ENCODE data around the gene FAM117A. TPM values are rescaled to one million over a fixed set of nuclear protein-coding genes. Genes with fewer than 3 reads are reported as not detected.
A peak's percentile ranks its signal among the peaks of the same experiment; 100 is the strongest.

Gene FAM117A
- total RNA-seq, 1 donor from 2014 or later, result 3.3 TPM

DNA sequence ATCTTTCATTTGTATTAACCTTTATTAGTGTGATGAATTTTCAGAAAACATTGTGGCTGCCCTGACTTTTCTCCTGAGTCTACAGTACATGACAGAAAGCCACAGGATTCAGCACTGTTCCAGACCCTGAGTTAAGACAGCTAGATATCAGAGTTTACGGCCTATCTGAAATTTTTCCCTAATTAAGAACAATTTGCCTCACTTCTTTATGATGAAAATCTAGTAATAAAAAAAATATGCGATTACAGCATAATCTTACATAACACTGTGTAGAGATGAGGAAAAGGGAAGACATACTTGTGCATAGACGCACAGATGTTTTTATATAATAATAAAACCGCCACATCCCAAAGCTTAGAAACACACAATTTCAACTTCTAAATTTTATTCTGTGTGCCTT is 93.3 kb downstream of the FAM117A start:
- Mint-ChIP-seq H3K27me3 (ENCODE audit: low read depth) (no peaks in the 10 kb centered on the region), H3K9me3 (ENCODE audit: low read depth) (no peaks in the 10 kb centered on the region), H3K36me3 (ENCODE audit: low read depth) (peaks cover 7% of the 10 kb centered on the region), H3K27ac (ENCODE audit: unreplicated experiment) (peak overlapping the region; percentile 45), H3K4me1 (ENCODE audit: low read depth) (peaks cover 39% of the 10 kb centered on the region), H3K4me3 (ENCODE audit: unreplicated experiment) (no peak overlapping the region)
- no peak for DNase-seq (ENCODE audit: low spot score)
- TF ChIP-seq, protein P1, sequence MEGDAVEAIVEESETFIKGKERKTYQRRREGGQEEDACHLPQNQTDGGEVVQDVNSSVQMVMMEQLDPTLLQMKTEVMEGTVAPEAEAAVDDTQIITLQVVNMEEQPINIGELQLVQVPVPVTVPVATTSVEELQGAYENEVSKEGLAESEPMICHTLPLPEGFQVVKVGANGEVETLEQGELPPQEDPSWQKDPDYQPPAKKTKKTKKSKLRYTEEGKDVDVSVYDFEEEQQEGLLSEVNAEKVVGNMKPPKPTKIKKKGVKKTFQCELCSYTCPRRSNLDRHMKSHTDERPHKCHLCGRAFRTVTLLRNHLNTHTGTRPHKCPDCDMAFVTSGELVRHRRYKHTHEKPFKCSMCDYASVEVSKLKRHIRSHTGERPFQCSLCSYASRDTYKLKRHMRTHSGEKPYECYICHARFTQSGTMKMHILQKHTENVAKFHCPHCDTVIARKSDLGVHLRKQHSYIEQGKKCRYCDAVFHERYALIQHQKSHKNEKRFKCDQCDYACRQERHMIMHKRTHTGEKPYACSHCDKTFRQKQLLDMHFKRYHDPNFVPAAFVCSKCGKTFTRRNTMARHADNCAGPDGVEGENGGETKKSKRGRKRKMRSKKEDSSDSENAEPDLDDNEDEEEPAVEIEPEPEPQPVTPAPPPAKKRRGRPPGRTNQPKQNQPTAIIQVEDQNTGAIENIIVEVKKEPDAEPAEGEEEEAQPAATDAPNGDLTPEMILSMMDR (IDR thresholded peaks at IDR 0.05), result no peak

DNA sequence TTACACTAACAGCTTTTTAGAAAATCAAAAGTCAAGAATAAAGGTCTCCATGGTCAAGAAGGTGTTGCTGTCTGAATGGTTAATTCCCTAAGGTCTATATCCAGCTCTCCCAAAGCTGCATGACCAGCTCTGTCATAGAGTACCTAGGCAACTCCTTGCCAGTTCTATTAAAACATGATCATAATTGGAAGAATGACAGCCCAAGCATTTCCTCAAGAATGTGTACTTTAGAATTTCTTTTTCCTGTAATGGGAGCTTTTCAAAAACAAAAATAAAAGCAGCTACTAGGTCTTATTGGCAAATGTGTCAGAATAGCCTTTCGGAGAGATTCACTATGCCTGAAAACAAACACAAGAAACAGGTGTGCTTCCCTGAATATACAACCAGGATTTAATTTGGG is 93.9 kb downstream of the FAM117A start:
- peak overlapping the region; percentile 33 for H3K27ac Mint-ChIP-seq (ENCODE audit: unreplicated experiment)
- peaks cover 32% of the 10 kb centered on the region for H3K4me1 Mint-ChIP-seq (ENCODE audit: low read depth)
- DNase-seq (ENCODE audit: low spot score), result no peak
- no peaks in the 10 kb centered on the region for H3K27me3 Mint-ChIP-seq (ENCODE audit: low read depth)
- TF ChIP-seq, protein P1 (IDR thresholded peaks at IDR 0.05), result no peak
- peaks cover 4% of the 10 kb centered on the region for H3K36me3 Mint-ChIP-seq (ENCODE audit: low read depth)
- H3K9me3 Mint-ChIP-seq (ENCODE audit: low read depth), result no peaks in the 10 kb centered on the region
- H3K4me3 Mint-ChIP-seq (ENCODE audit: unreplicated experiment), result no peak overlapping the region

DNA sequence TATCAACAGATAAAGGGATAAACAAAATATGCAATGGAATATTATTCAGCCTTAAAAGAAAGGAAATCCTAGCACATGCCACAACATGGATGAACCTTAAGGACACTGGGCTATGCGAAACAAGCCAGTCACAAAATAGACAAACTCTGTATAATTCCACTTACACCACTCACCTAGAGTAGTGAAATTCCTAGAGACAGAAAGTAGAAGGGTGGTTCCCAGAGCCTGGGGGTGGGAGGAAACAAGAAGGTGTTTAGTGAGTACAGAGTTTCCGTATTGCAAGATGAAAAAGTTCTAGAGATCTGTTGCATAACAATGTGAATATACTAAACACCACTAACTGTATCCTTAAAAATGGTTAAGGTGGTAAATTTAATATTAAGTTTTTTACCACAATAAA is 96.1 kb downstream of the FAM117A start:
- Mint-ChIP-seq H3K36me3 (ENCODE audit: low read depth) (peaks cover 3% of the 10 kb centered on the region), H3K27me3 (ENCODE audit: low read depth) (no peaks in the 10 kb centered on the region), H3K4me1 (ENCODE audit: low read depth) (peaks cover 22% of the 10 kb centered on the region), H3K4me3 (ENCODE audit: unreplicated experiment) (no peak overlapping the region), H3K9me3 (ENCODE audit: low read depth) (no peaks in the 10 kb centered on the region), H3K27ac (ENCODE audit: unreplicated experiment) (no peak overlapping the region)
- no peak for DNase-seq (ENCODE audit: low spot score)
- TF ChIP-seq, protein P1 (IDR thresholded peaks at IDR 0.05), result no peak

DNA sequence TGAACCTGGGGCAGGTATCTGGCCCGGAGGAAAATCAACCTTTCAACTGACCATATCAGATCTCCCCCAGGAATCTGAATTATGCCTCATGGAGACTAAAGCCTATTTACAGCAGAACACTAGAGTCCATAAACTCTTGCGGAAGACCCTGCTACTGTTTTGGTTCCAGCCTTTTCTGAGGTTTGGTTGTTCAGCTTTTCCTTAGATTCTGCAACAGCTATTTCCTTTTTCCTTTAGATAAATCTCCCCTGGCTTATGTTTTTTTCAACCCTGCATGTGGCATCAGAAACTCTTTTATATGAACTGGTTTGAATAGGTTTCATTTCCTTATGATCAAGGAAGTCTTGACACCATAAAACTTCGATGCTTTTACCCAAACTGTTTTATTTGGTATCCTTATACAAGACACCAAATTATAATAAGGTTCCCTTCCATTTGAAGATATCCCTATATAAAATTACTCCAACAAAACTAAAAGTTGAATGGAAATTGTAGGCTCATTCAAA is 99.2 kb downstream of the FAM117A start:
- TF ChIP-seq, protein P1 (IDR thresholded peaks at IDR 0.05), result no peak
- Mint-ChIP-seq H3K36me3 (ENCODE audit: low read depth) (peaks cover 4% of the 10 kb centered on the region), H3K27me3 (ENCODE audit: low read depth) (no peaks in the 10 kb centered on the region), H3K4me3 (ENCODE audit: unreplicated experiment) (no peak overlapping the region), H3K4me1 (ENCODE audit: low read depth) (peaks cover 11% of the 10 kb centered on the region), H3K27ac (ENCODE audit: unreplicated experiment) (no peak overlapping the region), H3K9me3 (ENCODE audit: low read depth) (no peaks in the 10 kb centered on the region)
- DNase-seq (ENCODE audit: low spot score), result no peak

Other genes starting within 250 kb of the FAM117A start
- gene NXPH3, start 188.3 kb downstream of the FAM117A start, total RNA-seq, result 4.2 to 4.7 TPM (median 4.5 TPM) in 3 replicates
- gene SPOP, start 86.0 kb downstream of the FAM117A start, total RNA-seq, result 62.9 to 69.6 TPM (median 63.8 TPM) in 3 replicates
- 45.2 to 62.8 TPM (median 45.3 TPM) in 3 replicates for gene SLC35B1, start 56.2 kb downstream of the FAM117A start, total RNA-seq
- 32.0 to 42.8 TPM (median 33.1 TPM) in 3 replicates for gene KAT7, start 24.6 kb upstream of the FAM117A start, total RNA-seq
- gene TAC4, start 83.9 kb upstream of the FAM117A start, total RNA-seq, result not detected in 3 replicates
- 0.12 TPM in 1 of 3 replicates, not detected in the others for gene DLX4, start 205.1 kb upstream of the FAM117A start, total RNA-seq
- gene DLX3, start 231.1 kb upstream of the FAM117A start, total RNA-seq, result 0.10 TPM in 1 of 3 replicates, not detected in the others

Measured in chondrocyte (in vitro differentiated cells).